Right lobe of liver (tissue), 4 donors: Measurements from ENCODE around the gene ZSCAN1.

Source experiments
- POLR2A ChIP-seq: fragments of 450-650 bp; IDR thresholded peaks from one replicate; pipeline ENCODE4 v1.6.1; 2017; ENCODE audit warnings: antibody characterized with exemption, mild to moderate bottlenecking
- TF ChIP-seq, protein P1 (sequence below), 4 donors: fragments of 200-600 bp in 3 of 4; fragments of 450-650 bp in 1 of 4; IDR thresholded peaks; one replicate each; pipeline versions ENCODE4 v1.5.1 to v1.8.0; 2016 to 2022; ENCODE audit warnings: antibody characterized with exemption in 4 of 4, mild to moderate bottlenecking in 2 of 4
- donor health status: DM: no; HTN: no; CAD: no.
- donor health status: DM: no; HTN: no; CAD: no.
- donor health status: DM: no; HTN: yes; CAD: no.

DNA sequence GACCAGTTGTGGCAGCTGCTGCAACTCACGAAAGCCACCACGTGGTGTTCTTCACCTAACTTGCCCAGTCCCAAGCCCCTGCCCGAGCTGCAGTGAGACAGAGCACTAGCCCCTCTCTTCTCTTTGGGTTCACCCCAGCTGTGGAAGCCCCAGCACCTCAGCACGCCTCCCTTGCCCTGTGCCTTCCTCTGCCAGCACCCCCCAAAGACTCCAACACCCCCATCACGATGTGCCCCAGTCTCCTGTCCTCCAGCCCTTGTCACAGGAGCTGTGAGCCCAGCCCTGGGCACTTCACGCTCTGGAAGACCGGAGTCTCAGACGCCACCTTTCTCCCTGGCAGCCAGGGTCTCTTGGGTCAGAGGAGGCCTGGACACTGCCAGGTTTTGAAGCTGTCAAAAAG, 23.0 kb downstream of the ZSCAN1 start:
- TF ChIP-seq, protein P1, sequence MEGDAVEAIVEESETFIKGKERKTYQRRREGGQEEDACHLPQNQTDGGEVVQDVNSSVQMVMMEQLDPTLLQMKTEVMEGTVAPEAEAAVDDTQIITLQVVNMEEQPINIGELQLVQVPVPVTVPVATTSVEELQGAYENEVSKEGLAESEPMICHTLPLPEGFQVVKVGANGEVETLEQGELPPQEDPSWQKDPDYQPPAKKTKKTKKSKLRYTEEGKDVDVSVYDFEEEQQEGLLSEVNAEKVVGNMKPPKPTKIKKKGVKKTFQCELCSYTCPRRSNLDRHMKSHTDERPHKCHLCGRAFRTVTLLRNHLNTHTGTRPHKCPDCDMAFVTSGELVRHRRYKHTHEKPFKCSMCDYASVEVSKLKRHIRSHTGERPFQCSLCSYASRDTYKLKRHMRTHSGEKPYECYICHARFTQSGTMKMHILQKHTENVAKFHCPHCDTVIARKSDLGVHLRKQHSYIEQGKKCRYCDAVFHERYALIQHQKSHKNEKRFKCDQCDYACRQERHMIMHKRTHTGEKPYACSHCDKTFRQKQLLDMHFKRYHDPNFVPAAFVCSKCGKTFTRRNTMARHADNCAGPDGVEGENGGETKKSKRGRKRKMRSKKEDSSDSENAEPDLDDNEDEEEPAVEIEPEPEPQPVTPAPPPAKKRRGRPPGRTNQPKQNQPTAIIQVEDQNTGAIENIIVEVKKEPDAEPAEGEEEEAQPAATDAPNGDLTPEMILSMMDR (IDR thresholded peaks at IDR 0.05): no peak
- TF ChIP-seq POLR2A: no peak
